ENCODE measurements around the gene FERMT2. TPM values are rescaled to one million over a fixed set of nuclear protein-coding genes. Genes with fewer than 3 reads are reported as not detected.

Gene FERMT2
- total RNA-seq, 1 donor from 2014 or later, result 78.4 TPM

GRCh38 chr14:52918486-52918885 lies 32.4 kb downstream of the FERMT2 start:
- TF ChIP-seq, protein P1, sequence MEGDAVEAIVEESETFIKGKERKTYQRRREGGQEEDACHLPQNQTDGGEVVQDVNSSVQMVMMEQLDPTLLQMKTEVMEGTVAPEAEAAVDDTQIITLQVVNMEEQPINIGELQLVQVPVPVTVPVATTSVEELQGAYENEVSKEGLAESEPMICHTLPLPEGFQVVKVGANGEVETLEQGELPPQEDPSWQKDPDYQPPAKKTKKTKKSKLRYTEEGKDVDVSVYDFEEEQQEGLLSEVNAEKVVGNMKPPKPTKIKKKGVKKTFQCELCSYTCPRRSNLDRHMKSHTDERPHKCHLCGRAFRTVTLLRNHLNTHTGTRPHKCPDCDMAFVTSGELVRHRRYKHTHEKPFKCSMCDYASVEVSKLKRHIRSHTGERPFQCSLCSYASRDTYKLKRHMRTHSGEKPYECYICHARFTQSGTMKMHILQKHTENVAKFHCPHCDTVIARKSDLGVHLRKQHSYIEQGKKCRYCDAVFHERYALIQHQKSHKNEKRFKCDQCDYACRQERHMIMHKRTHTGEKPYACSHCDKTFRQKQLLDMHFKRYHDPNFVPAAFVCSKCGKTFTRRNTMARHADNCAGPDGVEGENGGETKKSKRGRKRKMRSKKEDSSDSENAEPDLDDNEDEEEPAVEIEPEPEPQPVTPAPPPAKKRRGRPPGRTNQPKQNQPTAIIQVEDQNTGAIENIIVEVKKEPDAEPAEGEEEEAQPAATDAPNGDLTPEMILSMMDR (IDR thresholded peaks at IDR 0.05; ENCODE audit: unreplicated experiment), result no peak
- Mint-ChIP-seq H3K4me1 (peaks cover 15% of the 10 kb centered on the region), H3K9me3 (no peaks in the 10 kb centered on the region), H3K4me3 (no peak overlapping the region), H3K27me3 (ENCODE audit: low read depth) (no peaks in the 10 kb centered on the region), H3K27ac (no peak overlapping the region), H3K36me3 (peaks cover 13% of the 10 kb centered on the region)
- no peak for DNase-seq (ENCODE audit: low spot score in 2 of 2, unreplicated experiment in 2 of 2)

DNA sequence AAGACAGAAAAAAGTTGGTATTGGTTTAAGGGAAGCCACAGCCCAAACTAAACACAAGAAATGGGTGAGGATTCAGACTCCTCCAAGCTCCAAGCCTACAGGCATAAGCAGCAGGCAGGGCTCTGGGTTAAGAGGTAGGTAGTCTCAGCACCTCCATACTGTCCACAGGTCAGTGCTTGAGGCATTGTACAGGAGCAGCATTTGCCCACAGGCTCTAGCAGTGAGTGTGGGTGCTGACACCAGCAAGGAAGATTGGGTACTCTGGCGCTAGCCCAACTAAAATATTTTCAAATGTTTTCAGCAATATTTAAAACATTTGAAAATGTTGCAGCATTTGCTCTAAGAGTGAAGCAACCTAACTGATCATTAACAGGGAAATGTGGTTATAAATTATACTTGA lies 33.1 kb downstream of the FERMT2 start:
- DNase-seq (ENCODE audit: low spot score in 2 of 2, unreplicated experiment in 2 of 2), result no peak
- Mint-ChIP-seq H3K4me3 (no peak overlapping the region), H3K36me3 (peaks cover 16% of the 10 kb centered on the region), H3K9me3 (no peaks in the 10 kb centered on the region), H3K27me3 (ENCODE audit: low read depth) (no peaks in the 10 kb centered on the region), H3K27ac (no peak overlapping the region), H3K4me1 (peaks cover 13% of the 10 kb centered on the region)
- TF ChIP-seq, protein P1 (IDR thresholded peaks at IDR 0.05; ENCODE audit: unreplicated experiment), result no peak

DNA sequence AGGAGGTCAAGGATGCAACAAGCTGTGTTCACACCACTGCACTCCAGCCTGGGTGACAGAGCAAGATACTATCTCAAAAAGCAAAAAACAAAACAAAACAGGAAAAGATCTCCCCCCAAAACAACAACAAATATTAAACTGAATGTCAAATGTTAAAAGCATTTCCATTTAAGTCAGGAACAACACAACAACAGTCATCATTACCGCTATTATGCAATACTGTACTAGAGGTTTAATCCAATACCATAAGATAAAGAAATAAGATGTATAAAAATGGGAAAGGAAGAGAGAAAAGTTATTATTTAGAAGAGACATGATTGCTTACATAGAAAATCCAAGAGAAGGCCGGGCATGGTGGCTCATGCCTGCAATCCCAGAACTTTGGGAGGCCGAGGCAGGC lies 36.6 kb downstream of the FERMT2 start:
- Mint-ChIP-seq H3K27ac (no peak overlapping the region), H3K27me3 (ENCODE audit: low read depth) (no peaks in the 10 kb centered on the region), H3K4me1 (peaks cover 10% of the 10 kb centered on the region), H3K4me3 (no peak overlapping the region), H3K36me3 (peaks cover 17% of the 10 kb centered on the region), H3K9me3 (no peaks in the 10 kb centered on the region)
- no peak for DNase-seq (ENCODE audit: low spot score in 2 of 2, unreplicated experiment in 2 of 2)
- TF ChIP-seq, protein P1 (IDR thresholded peaks at IDR 0.05; ENCODE audit: unreplicated experiment), result no peak

DNA sequence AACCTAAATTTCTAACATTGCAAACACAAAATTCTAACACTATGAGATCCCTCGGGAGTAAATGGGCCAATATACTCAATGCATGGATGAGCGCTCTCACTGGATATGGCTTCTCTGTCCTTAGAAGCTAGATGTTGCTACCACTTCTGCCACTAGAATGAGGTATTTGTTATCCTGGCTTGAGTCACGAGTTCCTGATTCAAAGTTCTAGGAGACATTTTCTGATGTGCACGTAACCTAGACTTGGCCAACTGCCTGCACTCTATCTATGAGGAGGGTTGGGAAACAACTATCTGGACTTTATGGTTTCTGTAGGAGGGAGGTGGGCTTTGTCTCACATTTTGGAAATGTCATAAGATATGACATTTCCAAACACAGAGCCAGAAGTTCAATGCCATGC lies 37.6 kb downstream of the FERMT2 start:
- H3K27me3 Mint-ChIP-seq (ENCODE audit: low read depth), result no peaks in the 10 kb centered on the region
- TF ChIP-seq, protein P1 (IDR thresholded peaks at IDR 0.05; ENCODE audit: unreplicated experiment), result no peak
- peaks cover 10% of the 10 kb centered on the region for H3K4me1 Mint-ChIP-seq
- peaks cover 26% of the 10 kb centered on the region for H3K36me3 Mint-ChIP-seq
- peaks cover 2% of the 10 kb centered on the region for H3K9me3 Mint-ChIP-seq
- DNase-seq (ENCODE audit: low spot score in 2 of 2, unreplicated experiment in 2 of 2), result no peak
- no peak overlapping the region for H3K4me3 Mint-ChIP-seq
- no peak overlapping the region for H3K27ac Mint-ChIP-seq

DNA sequence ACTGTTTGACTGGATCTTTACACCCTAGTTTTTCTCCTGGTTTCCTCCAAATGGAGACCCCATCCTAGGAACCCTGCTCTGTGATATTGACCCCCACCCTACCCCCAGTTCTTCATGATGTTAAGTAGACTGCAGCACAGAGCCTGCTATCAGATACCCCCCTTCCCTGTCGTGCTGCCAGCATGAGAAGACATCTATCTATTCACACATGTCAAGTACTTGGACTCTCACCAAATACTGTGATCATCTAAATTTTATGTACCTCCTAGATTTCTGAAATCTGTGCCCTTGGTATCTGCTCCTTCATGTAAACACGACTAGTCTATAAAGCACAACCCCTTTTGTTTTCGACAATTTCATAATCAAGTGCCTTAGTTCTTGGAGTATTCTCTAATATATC lies 38.9 kb downstream of the FERMT2 start:
- peaks cover 5% of the 10 kb centered on the region for H3K4me1 Mint-ChIP-seq
- no peak overlapping the region for H3K27ac Mint-ChIP-seq
- H3K36me3 Mint-ChIP-seq, result peaks cover 36% of the 10 kb centered on the region
- no peak for DNase-seq (ENCODE audit: low spot score in 2 of 2, unreplicated experiment in 2 of 2)
- TF ChIP-seq, protein P1 (IDR thresholded peaks at IDR 0.05; ENCODE audit: unreplicated experiment), result no peak
- peaks cover 4% of the 10 kb centered on the region for H3K9me3 Mint-ChIP-seq
- no peaks in the 10 kb centered on the region for H3K27me3 Mint-ChIP-seq (ENCODE audit: low read depth)
- H3K4me3 Mint-ChIP-seq, result no peak overlapping the region

DNA sequence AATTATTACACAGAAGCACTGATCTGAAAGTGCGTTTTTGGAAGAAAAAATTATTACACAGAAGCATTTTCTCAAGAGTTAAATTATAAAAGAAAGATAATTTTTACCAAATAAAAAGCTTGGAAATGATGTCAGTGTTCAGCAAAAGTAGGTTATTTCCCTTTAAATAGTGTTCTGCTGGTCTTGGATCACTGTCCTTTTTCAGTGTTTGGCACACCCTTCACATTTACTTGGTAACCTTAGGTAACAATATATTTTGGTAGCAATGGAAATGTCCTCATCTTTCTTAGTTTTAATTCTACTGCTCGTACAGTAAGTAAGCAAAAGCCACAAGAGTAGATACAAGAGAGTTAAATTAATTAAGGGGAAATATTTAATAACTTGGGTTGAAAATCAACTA lies 40.3 kb downstream of the FERMT2 start:
- Mint-ChIP-seq H3K4me3 (no peak overlapping the region), H3K9me3 (peaks cover 4% of the 10 kb centered on the region), H3K27ac (no peak overlapping the region), H3K27me3 (ENCODE audit: low read depth) (no peaks in the 10 kb centered on the region), H3K4me1 (peaks cover 16% of the 10 kb centered on the region), H3K36me3 (peaks cover 34% of the 10 kb centered on the region)
- TF ChIP-seq, protein P1 (IDR thresholded peaks at IDR 0.05; ENCODE audit: unreplicated experiment), result no peak
- no peak for DNase-seq (ENCODE audit: low spot score in 2 of 2, unreplicated experiment in 2 of 2)

All from mesothelial cell of epicardium (in vitro differentiated cells).